ENCODE data around the gene CCDC12.
A peak's percentile ranks its signal among the peaks of the same experiment; 100 is the strongest.

CCDC12 gene

GRCh38 chr3:46881596-46882376 lies 94.8 kb downstream of the CCDC12 start:
- Histone ChIP-seq H3K36me3 (replicated peaks; ENCODE audit: insufficient read depth, low read length) (no peaks in the 10 kb centered on the region), H3K9ac (ENCODE audit: low read length) (no peak overlapping the region), H3K27me3 (replicated peaks; ENCODE audit: insufficient read depth, low read length) (peaks cover 45% of the 10 kb centered on the region), H3K79me2 (ENCODE audit: low read length) (no peaks in the 10 kb centered on the region), H3K4me3 (ENCODE audit: low read length) (no peak overlapping the region), H3K9me2 (replicated peaks; ENCODE audit: insufficient read depth, low read length) (no peaks in the 10 kb centered on the region), H3K4me2 (ENCODE audit: low read depth, low read length) (no peak overlapping the region), H3F3A (ENCODE audit: insufficient read depth, low read length) (no peaks in the 10 kb centered on the region), H4K20me1 (ENCODE audit: insufficient read depth, low read length) (no peaks in the 10 kb centered on the region), H3K9me3 (replicated peaks; ENCODE audit: insufficient read depth, low read length) (no peaks in the 10 kb centered on the region), H3K4me1 (ENCODE audit: low read length) (no peaks in the 10 kb centered on the region), H3K27ac (ENCODE audit: low read length) (no peak overlapping the region), H2AFZ (ENCODE audit: low read length) (no peak overlapping the region)
- no peak for TF ChIP-seq CTCF (IDR thresholded peaks at IDR 0.05; ENCODE audit: low read length)
- peak; percentile 77 for TF ChIP-seq EZH2 (optimal IDR thresholded peaks at IDR 0.05; ENCODE audit: low read depth, low read length)
- no peak for TF ChIP-seq EZH2phosphoT487 (IDR thresholded peaks at IDR 0.05; ENCODE audit: low read length)
- no peak for DNase-seq

GRCh38 chr3:46880884-46881595 lies 95.5 kb downstream of the CCDC12 start:
- H3K9me2 ChIP-seq (replicated peaks; ENCODE audit: insufficient read depth, low read length), result no peaks in the 10 kb centered on the region
- no peak overlapping the region for H3K27ac ChIP-seq (ENCODE audit: low read length)
- peaks cover 45% of the 10 kb centered on the region for H3K27me3 ChIP-seq (replicated peaks; ENCODE audit: insufficient read depth, low read length)
- no peaks in the 10 kb centered on the region for H3K9me3 ChIP-seq (replicated peaks; ENCODE audit: insufficient read depth, low read length)
- no peak overlapping the region for H3K9ac ChIP-seq (ENCODE audit: low read length)
- no peak overlapping the region for H3K4me3 ChIP-seq (ENCODE audit: low read length)
- H3K36me3 ChIP-seq (replicated peaks; ENCODE audit: insufficient read depth, low read length), result no peaks in the 10 kb centered on the region
- H4K20me1 ChIP-seq (ENCODE audit: insufficient read depth, low read length), result no peaks in the 10 kb centered on the region
- no peak for TF ChIP-seq EZH2phosphoT487 (IDR thresholded peaks at IDR 0.05; ENCODE audit: low read length)
- no peak for TF ChIP-seq EZH2 (optimal IDR thresholded peaks at IDR 0.05; ENCODE audit: low read depth, low read length)
- TF ChIP-seq CTCF (IDR thresholded peaks at IDR 0.05; ENCODE audit: low read length), result no peak
- no peak for DNase-seq
- no peaks in the 10 kb centered on the region for H3K79me2 ChIP-seq (ENCODE audit: low read length)
- no peaks in the 10 kb centered on the region for H3K4me1 ChIP-seq (ENCODE audit: low read length)
- no peak overlapping the region for H3K4me2 ChIP-seq (ENCODE audit: low read depth, low read length)
- H3F3A ChIP-seq (ENCODE audit: insufficient read depth, low read length), result no peaks in the 10 kb centered on the region
- H2AFZ ChIP-seq (ENCODE audit: low read length), result no peak overlapping the region

- Histone ChIP-seq H3K4me1 (ENCODE audit: low read length) (no peaks in the 10 kb centered on the region), H3K9me3 (replicated peaks; ENCODE audit: insufficient read depth, low read length) (no peaks in the 10 kb centered on the region), H3K36me3 (replicated peaks; ENCODE audit: insufficient read depth, low read length) (no peaks in the 10 kb centered on the region), H3F3A (ENCODE audit: insufficient read depth, low read length) (no peaks in the 10 kb centered on the region), H2AFZ (ENCODE audit: low read length) (no peak overlapping the region), H3K79me2 (ENCODE audit: low read length) (no peaks in the 10 kb centered on the region), H3K9me2 (replicated peaks; ENCODE audit: insufficient read depth, low read length) (no peaks in the 10 kb centered on the region), H3K4me3 (ENCODE audit: low read length) (no peak overlapping the region), H3K27me3 (replicated peaks; ENCODE audit: insufficient read depth, low read length) (peaks cover 25% of the 10 kb centered on the region), H4K20me1 (ENCODE audit: insufficient read depth, low read length) (no peaks in the 10 kb centered on the region), H3K4me2 (ENCODE audit: low read depth, low read length) (no peak overlapping the region), H3K27ac (ENCODE audit: low read length) (no peak overlapping the region), H3K9ac (ENCODE audit: low read length) (no peak overlapping the region)
- TF ChIP-seq CTCF (IDR thresholded peaks at IDR 0.05; ENCODE audit: low read length) (no peak), EZH2 (optimal IDR thresholded peaks at IDR 0.05; ENCODE audit: low read depth, low read length) (no peak), EZH2phosphoT487 (IDR thresholded peaks at IDR 0.05; ENCODE audit: low read length) (no peak)
- no peak for DNase-seq
Observed at GRCh38 chr3:46878781-46879436, 97.6 kb downstream of the CCDC12 start.
